ENCODE results near the gene METTL1. TPM values are rescaled to one million over a fixed set of nuclear protein-coding genes. Genes with fewer than 3 reads are reported as not detected.

The METTL1 gene
- total and polyA plus RNA-seq, 7 experiments from 2014 or later, result 11.8 to 30.9 (median 16.0) TPM

- peaks cover 0 to 35% (median 0%) of the 10 kb centered on the region in 5 donors for H3K36me3 Mint-ChIP-seq
- CTCF ChIA-PET, result interaction anchor here (1.1 kb wide), 1 partner anchor 27 kb away, joined by 3 read pairs; no protein-coding TSS in a partner anchor
Observed at GRCh38 chr12:57810450-57810849, 38.5 kb upstream of the METTL1 start.

GRCh38 chr12:57809425-57809824 lies 37.5 kb upstream of the METTL1 start:
- Mint-ChIP-seq H3K36me3 (peaks cover 0 to 35% (median 0%) of the 10 kb centered on the region in 5 donors), H3K4me3 (no peak overlapping the region), H3K27me3 (no peaks in the 10 kb centered on the region), H3K9me3 (no peaks in the 10 kb centered on the region), H3K4me1 (peaks cover 0 to 6% (median 0%) of the 10 kb centered on the region in 7 donors), H3K27ac (no peak overlapping the region)
- ChIA-PET POLR2A (interaction anchor here (0.9 to 1.2 kb wide), 2 partner anchors 9 to 90 kb away, joined by 3 read pairs; partner anchors contain the start of gene AVIL), CTCF (interaction anchor here (1.1 kb wide), 1 partner anchor 89 kb away, joined by 3 read pairs; no protein-coding TSS in a partner anchor)
- Histone ChIP-seq H3K4me3 (ENCODE audit: low read length) (no peak overlapping the region), H3K27ac (ENCODE audit: low read depth, low read length) (no peak overlapping the region), H3K9me3 (ENCODE audit: control insufficient read depth in 2 of 3, low read length in 3 of 3) (no peaks in the 10 kb centered on the region), H3K4me1 (ENCODE audit: control insufficient read depth in 2 of 2, insufficient read depth in 2 of 2, low read length in 2 of 2) (no peaks in the 10 kb centered on the region), H3K36me3 (ENCODE audit: control insufficient read depth in 2 of 3, insufficient read depth in 3 of 3, low read length in 3 of 3) (peaks cover 0 to 40% (median 0%) of the 10 kb centered on the region in 3 experiments), H3K27me3 (ENCODE audit: control insufficient read depth in 2 of 2, insufficient read depth in 2 of 2, low read length in 2 of 2) (no peaks in the 10 kb centered on the region)
- no peak for DNase-seq
- no peak for ATAC-seq
- intact Hi-C loops (cut with micrococcal nuclease), result no loop called here

More at GRCh38 chr12:57810450-57810849, 38.5 kb upstream of the METTL1 start:
- Mint-ChIP-seq H3K27ac (no peak overlapping the region), H3K9me3 (no peaks in the 10 kb centered on the region), H3K4me3 (no peak overlapping the region), H3K4me1 (peaks cover 0 to 9% (median 0%) of the 10 kb centered on the region in 7 donors), H3K27me3 (no peaks in the 10 kb centered on the region)
- POLR2A ChIA-PET, result interaction anchor here (0.6 to 1.2 kb wide), 2 partner anchors 8 to 46 kb away, joined by 3 read pairs; partner anchors contain the start of gene AVIL
- no peaks in the 10 kb centered on the region for H3K27me3 ChIP-seq (ENCODE audit: control insufficient read depth in 2 of 2, insufficient read depth in 2 of 2, low read length in 2 of 2)
- intact Hi-C loops (cut with micrococcal nuclease), result no loop called here
- no peak overlapping the region for H3K27ac ChIP-seq (ENCODE audit: low read depth, low read length)
- no peak overlapping the region for H3K4me3 ChIP-seq (ENCODE audit: low read length)
- H3K9me3 ChIP-seq (ENCODE audit: control insufficient read depth in 2 of 3, low read length in 3 of 3), result no peaks in the 10 kb centered on the region
- H3K36me3 ChIP-seq (ENCODE audit: control insufficient read depth in 2 of 3, insufficient read depth in 3 of 3, low read length in 3 of 3), result peaks cover 0 to 40% (median 0%) of the 10 kb centered on the region in 3 experiments
- DNase-seq (no peak), ATAC-seq (no peak)
- H3K4me1 ChIP-seq (ENCODE audit: control insufficient read depth in 2 of 2, insufficient read depth in 2 of 2, low read length in 2 of 2), result no peaks in the 10 kb centered on the region

GRCh38 chr12:57808351-57808750 lies 36.4 kb upstream of the METTL1 start:
- POLR2A ChIA-PET, result interaction anchor here (0.9 kb wide), 1 partner anchor 91 kb away, joined by 3 read pairs; no protein-coding TSS in a partner anchor
- H3K4me1 ChIP-seq (ENCODE audit: control insufficient read depth in 2 of 2, insufficient read depth in 2 of 2, low read length in 2 of 2), result no peaks in the 10 kb centered on the region
- CTCF ChIA-PET, result interaction anchor here (0.7 to 1.1 kb wide), 2 partner anchors 27 to 90 kb away, joined by 3 to 5 read pairs; no protein-coding TSS in a partner anchor

GRCh38 chr12:57807285-57807684 lies 35.4 kb upstream of the METTL1 start:
- Histone ChIP-seq H3K4me3 (ENCODE audit: low read length) (no peak overlapping the region), H3K27me3 (ENCODE audit: control insufficient read depth in 2 of 2, insufficient read depth in 2 of 2, low read length in 2 of 2) (no peaks in the 10 kb centered on the region), H3K9me3 (ENCODE audit: control insufficient read depth in 2 of 3, low read length in 3 of 3) (no peaks in the 10 kb centered on the region), H3K27ac (ENCODE audit: low read depth, low read length) (no peak overlapping the region), H3K36me3 (ENCODE audit: control insufficient read depth in 2 of 3, insufficient read depth in 3 of 3, low read length in 3 of 3) (peaks cover 0 to 46% (median 0%) of the 10 kb centered on the region in 3 experiments), H3K4me1 (ENCODE audit: control insufficient read depth in 2 of 2, insufficient read depth in 2 of 2, low read length in 2 of 2) (no peaks in the 10 kb centered on the region)
- H3K27ac Mint-ChIP-seq, result no peak overlapping the region
- no peak overlapping the region for H3K4me3 Mint-ChIP-seq
- intact Hi-C loops (cut with micrococcal nuclease), result no loop called here
- no peak for ATAC-seq
- POLR2A ChIA-PET, result no interaction called here
- no peaks in the 10 kb centered on the region for H3K27me3 Mint-ChIP-seq
- CTCF ChIA-PET, result interaction anchor here (0.7 to 1.1 kb wide), 3 partner anchors 37 to 125 kb away, joined by 3 to 4 read pairs (median 3); no protein-coding TSS in a partner anchor
- no peaks in the 10 kb centered on the region for H3K9me3 Mint-ChIP-seq
- H3K36me3 Mint-ChIP-seq, result peaks cover 0 to 44% (median 6%) of the 10 kb centered on the region in 5 donors
- peaks cover 0 to 4% (median 0%) of the 10 kb centered on the region in 7 donors for H3K4me1 Mint-ChIP-seq
- DNase-seq, result no peak

More at GRCh38 chr12:57808351-57808750, 36.4 kb upstream of the METTL1 start:
- Histone ChIP-seq H3K27me3 (ENCODE audit: control insufficient read depth in 2 of 2, insufficient read depth in 2 of 2, low read length in 2 of 2) (no peaks in the 10 kb centered on the region), H3K27ac (ENCODE audit: low read depth, low read length) (no peak overlapping the region), H3K36me3 (ENCODE audit: control insufficient read depth in 2 of 3, insufficient read depth in 3 of 3, low read length in 3 of 3) (peaks cover 0 to 40% (median 0%) of the 10 kb centered on the region in 3 experiments), H3K9me3 (ENCODE audit: control insufficient read depth in 2 of 3, low read length in 3 of 3) (no peaks in the 10 kb centered on the region), H3K4me3 (ENCODE audit: low read length) (no peak overlapping the region)
- intact Hi-C loops (cut with micrococcal nuclease), result no loop called here
- H3K36me3 Mint-ChIP-seq, result peaks cover 0 to 40% (median 3%) of the 10 kb centered on the region in 5 donors
- ATAC-seq (no peak), DNase-seq (no peak)
- H3K27ac Mint-ChIP-seq, result no peak overlapping the region
- H3K4me1 Mint-ChIP-seq, result peaks cover 0 to 4% (median 0%) of the 10 kb centered on the region in 7 donors
- no peaks in the 10 kb centered on the region for H3K9me3 Mint-ChIP-seq
- no peaks in the 10 kb centered on the region for H3K27me3 Mint-ChIP-seq
- no peak overlapping the region for H3K4me3 Mint-ChIP-seq

GRCh38 chr12:57806677-57807076 lies 34.8 kb upstream of the METTL1 start:
- peaks cover 0 to 44% (median 6%) of the 10 kb centered on the region in 5 donors for H3K36me3 Mint-ChIP-seq

GRCh38 chr12:57803319-57803893 lies 31.5 kb upstream of the METTL1 start:
- H3K4me3 Mint-ChIP-seq, result no peak overlapping the region
- H3K36me3 Mint-ChIP-seq, result peaks cover 5 to 33% (median 6%) of the 10 kb centered on the region in 5 donors
- no peaks in the 10 kb centered on the region for H3K9me3 Mint-ChIP-seq
- intact Hi-C loops (cut with micrococcal nuclease), result loop anchor here (1.0 kb wide), 4 partner anchors 28 to 102 kb away; no protein-coding TSS in a partner anchor
- peaks cover 0 to 7% (median 0%) of the 10 kb centered on the region in 7 donors for H3K4me1 Mint-ChIP-seq
- ATAC-seq (peak; percentile 60), DNase-seq (peak in 6 of 9 donors; percentile 23 to 46 (median 35))
- H3K27me3 ChIP-seq (ENCODE audit: control insufficient read depth in 2 of 2, insufficient read depth in 2 of 2, low read length in 2 of 2), result no peaks in the 10 kb centered on the region
- POLR2A ChIA-PET, result interaction anchor here (0.8 to 1.6 kb wide), 3 partner anchors 13 to 43 kb away, joined by 3 to 4 read pairs (median 3); partner anchors contain the start of gene CTDSP2
- CTCF ChIA-PET, result interaction anchor here (0.6 to 3.9 kb wide), 19 partner anchors 9 to 221 kb away, joined by 3 to 53 read pairs (median 4); no protein-coding TSS in a partner anchor
- H3K4me1 ChIP-seq (ENCODE audit: control insufficient read depth in 2 of 2, insufficient read depth in 2 of 2, low read length in 2 of 2), result no peaks in the 10 kb centered on the region
- no peaks in the 10 kb centered on the region for H3K27me3 Mint-ChIP-seq
- H3K4me3 ChIP-seq (ENCODE audit: low read length), result no peak overlapping the region
- no peaks in the 10 kb centered on the region for H3K9me3 ChIP-seq (ENCODE audit: control insufficient read depth in 2 of 3, low read length in 3 of 3)
- H3K36me3 ChIP-seq (ENCODE audit: control insufficient read depth in 2 of 3, insufficient read depth in 3 of 3, low read length in 3 of 3), result peaks cover 0 to 53% (median 9%) of the 10 kb centered on the region in 3 experiments
- H3K27ac ChIP-seq (ENCODE audit: low read depth, low read length), result no peak overlapping the region
- peak overlapping the region in 1 of 9 donors; percentile 21 for H3K27ac Mint-ChIP-seq

More at GRCh38 chr12:57806677-57807076, 34.8 kb upstream of the METTL1 start:
- H3K4me1 ChIP-seq (ENCODE audit: control insufficient read depth in 2 of 2, insufficient read depth in 2 of 2, low read length in 2 of 2), result no peaks in the 10 kb centered on the region
- H3K9me3 ChIP-seq (ENCODE audit: control insufficient read depth in 2 of 3, low read length in 3 of 3), result no peaks in the 10 kb centered on the region
- H3K9me3 Mint-ChIP-seq, result no peaks in the 10 kb centered on the region
- H3K27me3 ChIP-seq (ENCODE audit: control insufficient read depth in 2 of 2, insufficient read depth in 2 of 2, low read length in 2 of 2), result no peaks in the 10 kb centered on the region
- no peak overlapping the region for H3K4me3 Mint-ChIP-seq
- ATAC-seq (no peak), DNase-seq (no peak)
- POLR2A ChIA-PET, result no interaction called here
- peaks cover 0 to 3% (median 0%) of the 10 kb centered on the region in 7 donors for H3K4me1 Mint-ChIP-seq
- no peak overlapping the region for H3K4me3 ChIP-seq (ENCODE audit: low read length)
- H3K36me3 ChIP-seq (ENCODE audit: control insufficient read depth in 2 of 3, insufficient read depth in 3 of 3, low read length in 3 of 3), result peaks cover 0 to 51% (median 0%) of the 10 kb centered on the region in 3 experiments
- no peaks in the 10 kb centered on the region for H3K27me3 Mint-ChIP-seq
- CTCF ChIA-PET, result interaction anchor here (0.8 to 1.4 kb wide), 3 partner anchors 37 to 125 kb away, joined by 3 to 4 read pairs (median 4); no protein-coding TSS in a partner anchor
- no peak overlapping the region for H3K27ac ChIP-seq (ENCODE audit: low read depth, low read length)
- intact Hi-C loops (cut with micrococcal nuclease), result no loop called here
- H3K27ac Mint-ChIP-seq, result peak overlapping the region in 1 of 9 donors; percentile 41

All from naive thymus-derived CD4-positive, alpha-beta T cell (primary cell).